B cell (primary cell): ENCODE measurements around the gene TMEM163.

Experiments used
- EZH2 ChIP-seq: IDR thresholded peaks from 2 replicates; pipeline ENCODE4 v1.6.1; 2012; ENCODE audit warnings: borderline replicate concordance, low read depth, mild to moderate bottlenecking, moderate library complexity, low read length; ENCODE audit not compliant: insufficient read depth, poor library complexity, severe bottlenecking
- TF ChIP-seq, protein P1 (sequence below): fragments of 200-600 bp; IDR thresholded peaks from one replicate; pipeline ENCODE4 v1.8.0; 2022; ENCODE audit warnings: antibody characterized with exemption, mild to moderate bottlenecking

DNA sequence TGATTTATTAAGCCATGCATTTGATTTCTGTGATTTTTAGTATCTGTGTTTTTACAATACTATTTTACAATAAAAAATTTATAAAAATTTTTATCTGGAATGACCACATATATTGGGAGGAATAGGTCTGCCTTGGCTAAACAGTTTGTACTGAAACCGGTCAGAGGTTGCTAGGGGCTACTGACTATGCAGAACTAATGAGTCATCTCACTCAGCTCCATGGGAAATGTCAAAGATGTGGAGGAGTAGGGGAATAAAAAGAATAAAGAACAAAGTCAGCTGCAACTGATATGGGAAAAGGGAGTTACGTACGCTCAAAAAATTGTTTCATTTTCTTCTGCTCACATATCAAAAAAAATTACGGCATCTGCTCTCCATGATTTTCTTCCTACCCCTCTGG lies 8.6 kb upstream of the TMEM163 start:
- TF ChIP-seq, protein P1, sequence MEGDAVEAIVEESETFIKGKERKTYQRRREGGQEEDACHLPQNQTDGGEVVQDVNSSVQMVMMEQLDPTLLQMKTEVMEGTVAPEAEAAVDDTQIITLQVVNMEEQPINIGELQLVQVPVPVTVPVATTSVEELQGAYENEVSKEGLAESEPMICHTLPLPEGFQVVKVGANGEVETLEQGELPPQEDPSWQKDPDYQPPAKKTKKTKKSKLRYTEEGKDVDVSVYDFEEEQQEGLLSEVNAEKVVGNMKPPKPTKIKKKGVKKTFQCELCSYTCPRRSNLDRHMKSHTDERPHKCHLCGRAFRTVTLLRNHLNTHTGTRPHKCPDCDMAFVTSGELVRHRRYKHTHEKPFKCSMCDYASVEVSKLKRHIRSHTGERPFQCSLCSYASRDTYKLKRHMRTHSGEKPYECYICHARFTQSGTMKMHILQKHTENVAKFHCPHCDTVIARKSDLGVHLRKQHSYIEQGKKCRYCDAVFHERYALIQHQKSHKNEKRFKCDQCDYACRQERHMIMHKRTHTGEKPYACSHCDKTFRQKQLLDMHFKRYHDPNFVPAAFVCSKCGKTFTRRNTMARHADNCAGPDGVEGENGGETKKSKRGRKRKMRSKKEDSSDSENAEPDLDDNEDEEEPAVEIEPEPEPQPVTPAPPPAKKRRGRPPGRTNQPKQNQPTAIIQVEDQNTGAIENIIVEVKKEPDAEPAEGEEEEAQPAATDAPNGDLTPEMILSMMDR, result no peak
- TF ChIP-seq EZH2, result no peak
